Globus pallidus (tissue), 1 donor: ENCODE measurements around the gene ETV6.

Experiments
- DNase-seq: peaks from one replicate; pipeline ENCODE4 v3.0.0-alpha.2; 2015; ENCODE audit warnings: low spot score

Gene ETV6

GRCh38 chr12:11827091-11828061 is 177.9 kb downstream of the ETV6 start:
- DNase-seq, result no peak

- no peak for DNase-seq
These were observed 180.3 kb downstream of the ETV6 start for GRCh38 chr12:11829764-11830194.

GRCh38 chr12:11830307-11830801 is 180.9 kb downstream of the ETV6 start:
- no peak for DNase-seq

- no peak for DNase-seq
These were observed 182.6 kb downstream of the ETV6 start for GRCh38 chr12:11832093-11832492.

- no peak for DNase-seq
These were observed 183.9 kb downstream of the ETV6 start for GRCh38 chr12:11833174-11833895.

- no peak for DNase-seq
These were observed 184.8 kb downstream of the ETV6 start for GRCh38 chr12:11834104-11834812.

- DNase-seq, result no peak
These were observed 185.5 kb downstream of the ETV6 start for GRCh38 chr12:11834931-11835330.

- DNase-seq, result peak; percentile 63
These were observed 187.0 kb downstream of the ETV6 start for GRCh38 chr12:11836282-11837151.

GRCh38 chr12:11837216-11837934 is 187.9 kb downstream of the ETV6 start:
- no peak for DNase-seq

- DNase-seq, result no peak
These were observed 188.9 kb downstream of the ETV6 start for GRCh38 chr12:11838403-11838802.

- DNase-seq, result peak; percentile 75
These were observed 189.7 kb downstream of the ETV6 start for GRCh38 chr12:11839091-11839641.

- no peak for DNase-seq
These were observed 190.9 kb downstream of the ETV6 start for GRCh38 chr12:11840366-11840765.

GRCh38 chr12:11846488-11846887 is 197.0 kb downstream of the ETV6 start:
- DNase-seq, result no peak

GRCh38 chr12:11847539-11847938 is 198.1 kb downstream of the ETV6 start:
- DNase-seq, result no peak

- DNase-seq, result no peak
These were observed 200.5 kb downstream of the ETV6 start for GRCh38 chr12:11849757-11850504.

GRCh38 chr12:11853126-11853525 is 203.7 kb downstream of the ETV6 start:
- no peak for DNase-seq

GRCh38 chr12:11854011-11854499 is 204.6 kb downstream of the ETV6 start:
- no peak for DNase-seq

GRCh38 chr12:11855983-11856374 is 206.5 kb downstream of the ETV6 start:
- DNase-seq, result no peak

- no peak for DNase-seq
These were observed 207.5 kb downstream of the ETV6 start for GRCh38 chr12:11856971-11857370.
